ENCODE data around the gene MRPS2.

- TF ChIP-seq CTCF (optimal IDR thresholded peaks at IDR 0.05 in 1 of 3, IDR thresholded peaks at IDR 0.05 in 1 of 3, conservative IDR thresholded peaks at IDR 0.05 in 1 of 3; ENCODE audit: extremely low read depth in 1 of 3, insufficient read depth in 2 of 3, low read length in 3 of 3) (no peak), EZH2 (IDR thresholded peaks at IDR 0.05; ENCODE audit: low read length) (no peak)
Observed at GRCh38 chr9:135522137-135522877, 21.8 kb downstream of the MRPS2 start.

Measured in keratinocyte (primary cell).